NCI-H1694 treated with DMSO at 0.1 percent for 48 hours (cell line): ENCODE results near the gene SEPTIN14.
"Not testable (repeated sequence)": the region's sequence is repeated elsewhere in the genome, so short reads cannot be mapped to it uniquely, and the experiment has no call there.

ENCODE experiments used
- DNase-seq: peaks from one replicate; lab custom pipeline; 2025; lab: John Stamatoyannopoulos, UW

SEPTIN14 gene

DNA sequence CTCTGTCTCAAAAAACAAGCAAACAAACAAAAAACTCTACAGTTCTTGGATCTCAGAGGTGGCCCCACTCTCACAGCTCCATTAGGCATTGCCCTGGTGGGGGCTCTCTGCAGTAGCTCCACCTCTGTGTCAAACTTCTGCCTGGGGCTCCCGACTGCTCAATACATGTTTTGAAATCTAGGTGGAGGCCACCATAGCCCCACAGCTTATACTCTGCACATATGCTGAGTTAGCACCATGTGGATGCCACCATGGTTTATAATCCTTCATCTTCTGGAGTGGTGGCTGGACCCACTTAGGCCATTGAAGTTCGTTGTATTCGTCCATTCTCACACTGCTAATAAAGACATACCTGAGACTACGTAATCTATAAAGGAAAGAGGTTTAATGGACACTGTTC is 78.4 kb downstream of the SEPTIN14 start:
- DNase-seq: no peak

DNA sequence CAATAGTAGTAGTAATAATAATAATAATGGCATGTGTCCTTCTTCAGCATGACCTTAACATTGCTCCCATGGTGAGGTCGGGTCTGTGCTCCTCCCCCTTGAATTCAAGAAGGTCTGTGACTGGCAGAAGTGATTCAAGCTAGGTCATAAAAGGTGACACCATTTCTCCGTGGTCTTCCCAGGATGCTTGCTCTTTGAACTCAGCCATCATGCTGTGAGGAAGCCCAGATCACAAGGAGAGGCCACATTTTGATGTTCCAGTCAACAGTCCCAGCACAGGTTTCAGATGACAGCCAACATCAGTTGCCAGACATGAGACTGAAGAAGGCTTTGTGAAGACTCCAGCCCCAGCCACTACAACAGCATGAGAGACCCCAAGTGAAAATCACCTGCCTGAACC is 83.9 kb downstream of the SEPTIN14 start:
- no peak for DNase-seq

DNA sequence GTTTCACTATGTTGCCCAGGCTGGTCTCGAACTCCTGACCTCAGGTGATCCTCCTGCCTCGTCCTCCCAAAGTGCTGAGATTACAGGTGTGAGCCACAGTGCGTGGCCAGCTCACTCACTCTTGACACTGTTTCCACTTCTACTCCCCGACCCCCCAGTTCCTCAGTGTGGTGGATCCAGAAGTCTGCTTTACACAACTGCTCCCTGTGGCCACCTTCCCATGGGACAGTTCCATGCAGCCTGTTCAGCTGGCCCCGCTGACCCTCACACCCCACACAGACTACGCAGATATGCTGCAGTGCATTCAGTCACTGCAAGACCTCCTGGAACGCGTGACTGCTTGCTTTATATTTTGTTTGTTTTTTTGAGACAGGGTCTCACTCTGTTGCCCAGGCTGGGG is 86.4 kb downstream of the SEPTIN14 start:
- DNase-seq: no peak

DNA sequence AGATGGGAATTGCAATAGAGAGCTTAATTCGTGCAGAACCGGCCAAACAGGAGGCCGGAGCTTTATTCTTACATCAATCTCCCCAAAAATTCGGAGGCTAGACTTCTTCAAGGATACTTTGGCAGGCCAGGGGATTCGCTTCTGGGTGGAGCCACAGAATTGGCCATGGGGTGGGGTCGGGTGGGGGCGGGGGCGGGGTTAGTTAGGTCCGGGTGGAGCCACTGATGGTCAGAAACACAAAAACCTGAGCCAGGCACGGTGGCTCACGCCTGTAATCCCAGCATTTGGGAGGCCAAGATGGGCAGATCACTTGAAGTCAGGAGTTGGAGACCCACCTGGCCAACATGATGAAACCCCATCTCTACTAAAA is 87.5 kb downstream of the SEPTIN14 start:
- no peak for DNase-seq

DNA sequence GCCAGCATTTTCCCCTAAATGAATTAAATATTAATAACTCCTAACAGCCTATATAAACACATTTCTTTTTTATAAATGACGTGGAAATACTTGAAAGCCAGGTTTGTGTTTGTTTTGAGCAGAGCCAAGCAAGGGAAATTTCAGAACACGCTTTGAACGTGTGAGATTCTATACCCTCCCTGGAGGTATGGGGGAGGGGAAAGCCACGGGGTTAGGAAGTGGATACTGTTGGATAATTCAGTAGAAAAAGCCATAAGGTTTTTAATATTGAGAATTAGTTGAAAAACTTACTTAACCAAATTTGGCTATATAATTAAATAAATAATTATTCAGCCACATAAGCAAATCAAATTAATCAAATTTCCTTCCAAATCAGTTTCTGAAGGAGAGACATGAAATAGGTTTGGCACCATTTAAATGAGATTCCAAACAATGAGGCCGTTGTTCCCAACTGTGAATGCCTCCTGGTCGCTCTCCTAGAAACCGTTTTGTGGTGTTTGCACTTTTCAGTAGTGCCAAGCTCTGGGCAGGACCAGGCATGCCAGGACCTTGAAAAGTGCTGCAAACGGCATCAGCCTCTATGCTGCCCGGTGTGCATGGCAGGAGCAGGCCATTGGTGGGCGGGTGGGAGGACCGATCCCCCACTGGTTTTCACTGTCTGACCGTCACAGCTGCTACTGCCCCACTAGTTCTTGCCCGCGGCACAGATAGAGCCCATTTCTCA is 88.1 kb downstream of the SEPTIN14 start:
- peak; percentile 25 for DNase-seq

GRCh38 chr7:55770778-55771177 is 91.8 kb downstream of the SEPTIN14 start:
- DNase-seq: no peak

- not testable (repeated sequence) for DNase-seq
Measured at GRCh38 chr7:55753274-55753862, 109.2 kb downstream of the SEPTIN14 start.

DNA sequence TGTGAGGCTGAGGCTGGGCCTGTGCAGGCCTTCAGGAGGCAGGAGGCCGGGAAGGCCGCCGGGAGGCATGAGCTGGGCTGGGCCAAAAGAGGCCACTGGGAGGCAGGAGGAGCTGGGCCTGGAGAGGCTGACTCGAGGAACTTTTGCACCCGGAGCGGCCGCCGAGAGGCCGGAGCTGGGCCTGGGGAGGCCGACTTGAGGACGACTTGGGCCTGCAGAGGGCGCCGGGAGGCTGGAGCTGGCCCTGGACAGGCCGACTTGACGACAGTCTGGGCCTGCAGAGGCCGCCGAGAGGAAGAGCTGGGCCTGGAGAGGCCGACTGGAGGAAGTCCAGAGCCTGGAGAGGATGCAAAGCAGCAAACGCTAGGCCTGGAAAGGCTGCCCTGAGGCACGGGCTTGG is 117.8 kb downstream of the SEPTIN14 start:
- not testable (repeated sequence) for DNase-seq
